HG03108 (cell line): ENCODE data around the gene OSBPL2.

Source experiments
- ATAC-seq: cut with Tn5 transposase; IDR thresholded peaks from one replicate; pipeline ENCODE4 v1.9.1; 2021; ENCODE audit warnings: moderate library complexity; ENCODE audit not compliant: unreplicated experiment

OSBPL2 gene

DNA sequence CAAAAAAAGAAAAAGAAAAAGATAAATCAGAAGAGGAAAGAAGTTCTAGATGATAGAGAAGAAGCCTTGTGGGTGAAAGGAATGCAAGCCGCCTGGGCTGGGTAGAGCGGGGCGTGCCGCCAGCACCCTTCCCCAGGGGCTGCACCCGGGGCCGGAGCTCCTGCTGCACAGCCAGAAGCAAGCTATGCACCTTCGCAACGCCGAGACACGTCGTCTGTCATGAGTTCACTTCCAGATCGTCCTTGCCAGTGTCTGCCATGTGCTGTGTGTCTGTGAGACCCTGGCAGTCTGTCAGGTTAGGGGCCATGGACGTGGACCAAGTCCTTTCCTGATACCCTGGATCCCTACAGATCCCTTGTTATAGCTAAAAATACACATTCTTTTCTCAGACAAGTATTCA is 38.9 kb downstream of the OSBPL2 start:
- no peak for ATAC-seq

DNA sequence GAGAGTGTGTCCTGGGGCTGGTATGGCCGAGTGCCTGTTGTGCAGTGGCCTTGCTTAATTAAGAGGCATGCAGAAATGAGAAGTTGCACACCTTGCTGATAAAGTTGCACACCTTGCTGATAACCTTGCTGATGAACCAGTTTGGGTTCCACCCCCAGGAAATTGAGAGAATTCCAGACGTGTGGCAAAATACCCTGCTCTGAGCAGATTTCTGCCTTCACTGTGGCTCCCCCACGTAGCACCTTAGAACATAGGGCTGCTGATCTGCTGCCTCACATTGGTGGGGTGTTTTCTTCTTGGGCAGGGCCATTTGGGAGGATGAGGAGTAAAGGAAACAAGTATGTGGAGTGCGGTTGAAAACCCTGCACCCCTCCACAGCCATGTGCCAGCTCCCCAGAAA is 42.0 kb downstream of the OSBPL2 start:
- ATAC-seq = no peak

DNA sequence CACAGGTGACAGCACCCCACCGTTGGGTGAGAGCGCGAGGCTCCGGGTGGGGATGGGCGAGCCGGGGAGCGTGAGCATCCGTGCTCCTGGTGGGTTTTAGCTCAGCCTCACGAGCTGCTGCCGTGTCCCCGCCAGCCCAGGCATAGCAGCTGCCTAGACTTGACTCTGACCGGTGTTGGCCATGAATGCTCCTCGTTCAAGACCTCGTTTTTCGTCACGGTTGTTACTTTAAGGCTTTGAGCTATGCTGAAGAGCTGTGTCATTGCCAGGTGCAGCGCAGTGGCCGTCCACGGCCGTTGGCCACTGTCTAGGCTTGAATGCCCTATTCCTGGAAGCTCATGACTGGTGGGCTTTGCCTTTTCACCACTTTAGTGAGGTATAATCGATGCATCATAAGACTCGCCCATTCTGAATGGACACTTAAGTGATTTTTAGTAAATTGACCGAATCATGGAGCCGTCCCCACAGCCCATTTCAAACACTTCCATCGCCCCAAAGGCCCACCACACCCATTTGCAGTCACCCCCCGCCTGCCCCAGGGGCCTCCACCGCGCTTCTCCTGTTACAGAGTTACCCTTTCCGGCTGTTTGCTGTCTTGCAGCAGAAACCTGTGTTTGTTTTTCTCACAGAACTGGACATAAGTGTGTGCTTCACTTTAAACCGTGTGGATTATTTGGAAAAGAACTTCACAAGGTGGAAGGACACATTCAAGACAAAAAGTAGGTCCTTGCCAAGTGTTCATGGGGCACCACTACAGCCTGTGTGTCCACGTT is 43.0 kb downstream of the OSBPL2 start:
- no peak for ATAC-seq

DNA sequence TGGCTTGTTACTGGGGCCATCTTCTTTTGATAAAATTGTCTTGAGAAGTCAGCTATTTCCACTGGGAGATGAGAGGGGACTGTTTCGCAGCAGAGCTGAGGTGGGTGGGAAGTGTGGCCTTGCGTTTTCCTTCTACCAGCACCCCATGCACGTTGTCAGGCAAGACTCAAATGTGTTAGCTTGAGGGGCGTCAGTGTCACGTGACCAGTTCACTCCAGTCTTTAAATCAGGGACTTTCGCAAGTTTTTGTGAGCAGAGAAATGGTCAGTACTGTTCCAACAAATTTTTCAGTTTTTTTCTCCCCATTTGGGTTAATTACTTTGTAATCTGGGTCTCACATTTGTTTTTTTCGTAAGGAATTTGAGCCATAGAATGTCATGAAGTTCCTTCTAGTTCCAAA is 43.8 kb downstream of the OSBPL2 start:
- no peak for ATAC-seq

DNA sequence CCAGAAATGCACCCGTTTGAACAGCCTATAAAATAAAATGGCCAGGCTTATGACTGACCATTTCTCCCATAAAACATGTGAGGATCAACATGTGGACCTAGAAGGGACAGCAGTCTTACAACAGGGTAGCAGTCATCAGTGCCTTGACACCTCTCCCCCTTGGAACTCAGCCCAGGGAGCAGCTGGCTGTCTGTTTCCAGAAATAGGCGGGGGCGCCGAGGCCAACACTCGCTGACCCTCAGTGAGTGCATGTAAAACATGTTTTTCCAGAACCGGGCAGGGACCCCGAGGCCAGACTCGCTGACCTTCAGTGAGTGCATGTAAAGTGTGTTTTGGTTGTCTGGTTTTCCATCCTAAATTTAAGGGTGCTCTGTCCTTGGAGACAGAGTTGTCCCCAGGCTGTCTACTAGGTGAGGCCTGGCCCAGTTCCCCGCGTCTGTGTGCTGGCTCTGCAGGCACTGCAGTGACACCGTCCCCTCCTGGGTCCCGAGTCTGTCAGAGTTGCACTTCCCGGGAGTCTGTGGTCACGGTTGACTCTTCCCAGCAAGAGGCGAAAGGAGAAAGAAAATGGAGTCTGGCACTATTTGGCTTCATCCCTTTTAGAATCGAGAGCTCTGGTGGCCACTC is 44.7 kb downstream of the OSBPL2 start:
- no peak for ATAC-seq

DNA sequence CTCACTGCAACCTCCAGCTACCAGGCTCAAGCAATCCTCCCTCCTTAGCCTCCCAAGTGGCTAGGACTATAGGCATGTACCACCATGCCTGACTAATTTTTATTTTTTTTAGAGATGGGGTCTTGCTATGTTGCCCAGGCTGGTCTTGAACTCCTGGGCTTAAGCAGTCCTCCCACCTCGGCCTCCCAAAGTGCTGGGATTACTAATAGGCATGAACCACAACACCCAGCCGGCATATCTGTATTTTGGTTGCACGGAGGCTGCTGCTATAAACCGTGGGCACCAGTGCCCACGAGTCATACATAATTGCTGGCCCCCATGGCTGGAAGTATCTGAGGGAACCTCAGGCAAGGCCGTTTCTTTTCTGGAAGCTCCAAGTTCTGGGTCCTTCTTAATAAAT is 46.1 kb downstream of the OSBPL2 start:
- no peak for ATAC-seq

DNA sequence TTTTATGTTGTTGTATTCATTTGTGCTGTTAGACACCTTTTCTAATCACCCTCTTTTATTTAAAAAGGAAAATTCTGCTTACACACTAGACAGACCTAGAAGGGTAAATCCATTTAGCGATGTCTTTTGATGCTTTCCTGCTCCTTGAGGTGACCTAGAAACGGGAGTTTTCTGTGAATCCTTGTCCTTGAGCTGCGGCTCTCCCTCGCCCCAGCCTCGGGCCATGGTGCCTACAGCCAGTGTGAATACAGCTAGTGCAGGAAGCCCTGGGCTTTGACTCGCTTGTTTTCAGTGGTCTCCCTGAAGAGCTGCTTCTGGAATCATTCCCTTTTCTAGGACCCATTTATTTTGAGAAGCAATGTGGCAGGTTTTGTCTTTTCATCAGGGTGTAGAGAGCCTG is 46.8 kb downstream of the OSBPL2 start:
- no peak for ATAC-seq

DNA sequence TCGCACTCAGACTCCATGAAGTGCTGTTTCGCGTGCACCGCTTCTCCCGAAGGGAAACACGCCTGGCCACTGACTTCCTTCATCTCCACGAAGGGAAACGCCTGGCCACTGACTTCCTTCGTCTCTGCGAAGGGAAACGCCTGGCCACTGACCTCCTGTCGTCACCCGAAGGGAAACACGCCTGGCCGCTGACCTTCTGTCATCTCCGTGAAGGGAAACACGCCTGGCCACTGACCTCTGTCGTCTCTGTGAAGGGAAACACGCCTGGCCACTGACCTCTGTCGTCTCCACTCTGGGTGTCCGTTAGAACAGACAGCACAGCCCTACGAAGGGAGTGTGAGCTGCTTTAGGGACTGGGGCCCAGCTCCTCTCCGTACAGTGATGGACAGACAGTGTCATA is 47.4 kb downstream of the OSBPL2 start:
- no peak for ATAC-seq

DNA sequence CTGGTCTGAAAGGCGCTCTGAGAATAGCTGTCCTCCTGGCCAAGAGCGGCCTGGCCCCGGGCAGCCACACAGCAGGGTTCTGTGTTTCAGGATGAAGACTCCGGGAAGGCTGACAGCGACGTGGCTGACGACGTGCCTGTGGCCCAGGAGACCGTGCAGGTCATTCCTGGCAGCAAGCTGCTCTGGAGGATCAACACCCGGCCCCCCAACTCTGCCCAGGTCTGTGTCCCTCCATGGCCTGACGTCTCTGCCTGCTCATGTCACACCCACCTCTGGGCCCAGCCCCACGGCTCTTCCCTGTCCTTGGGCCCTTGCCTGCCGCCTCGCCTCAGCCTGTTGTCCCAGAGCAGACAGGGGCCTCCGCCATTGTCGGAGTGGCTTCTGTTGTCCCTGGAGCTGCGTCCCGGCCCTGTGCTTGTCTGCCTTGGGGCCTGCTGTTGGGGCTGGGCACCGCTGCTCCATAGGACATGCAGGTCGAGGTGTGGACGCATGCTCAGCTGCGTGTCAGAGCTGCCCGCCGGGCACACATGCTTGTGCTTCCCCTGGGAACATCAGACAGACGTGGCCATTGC is 48.3 kb downstream of the OSBPL2 start:
- ATAC-seq = no peak

DNA sequence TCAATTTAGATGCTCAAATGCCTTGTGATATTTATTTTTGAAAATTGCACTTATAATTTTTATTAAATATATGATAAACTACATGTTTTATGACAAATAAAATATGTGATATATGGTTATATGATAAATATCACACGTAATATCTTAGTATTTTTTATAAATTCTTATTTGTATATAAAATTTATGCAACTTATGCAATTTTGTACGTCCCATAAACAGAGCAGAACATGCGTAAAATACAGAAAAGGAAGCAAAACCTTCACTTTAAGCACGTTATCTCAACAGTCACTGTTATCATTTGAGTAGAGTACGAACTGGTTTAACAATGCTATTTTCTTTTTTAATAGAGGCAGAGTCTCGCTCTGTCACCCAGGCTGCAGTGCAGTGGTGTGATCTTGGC is 48.8 kb downstream of the OSBPL2 start:
- no peak for ATAC-seq

DNA sequence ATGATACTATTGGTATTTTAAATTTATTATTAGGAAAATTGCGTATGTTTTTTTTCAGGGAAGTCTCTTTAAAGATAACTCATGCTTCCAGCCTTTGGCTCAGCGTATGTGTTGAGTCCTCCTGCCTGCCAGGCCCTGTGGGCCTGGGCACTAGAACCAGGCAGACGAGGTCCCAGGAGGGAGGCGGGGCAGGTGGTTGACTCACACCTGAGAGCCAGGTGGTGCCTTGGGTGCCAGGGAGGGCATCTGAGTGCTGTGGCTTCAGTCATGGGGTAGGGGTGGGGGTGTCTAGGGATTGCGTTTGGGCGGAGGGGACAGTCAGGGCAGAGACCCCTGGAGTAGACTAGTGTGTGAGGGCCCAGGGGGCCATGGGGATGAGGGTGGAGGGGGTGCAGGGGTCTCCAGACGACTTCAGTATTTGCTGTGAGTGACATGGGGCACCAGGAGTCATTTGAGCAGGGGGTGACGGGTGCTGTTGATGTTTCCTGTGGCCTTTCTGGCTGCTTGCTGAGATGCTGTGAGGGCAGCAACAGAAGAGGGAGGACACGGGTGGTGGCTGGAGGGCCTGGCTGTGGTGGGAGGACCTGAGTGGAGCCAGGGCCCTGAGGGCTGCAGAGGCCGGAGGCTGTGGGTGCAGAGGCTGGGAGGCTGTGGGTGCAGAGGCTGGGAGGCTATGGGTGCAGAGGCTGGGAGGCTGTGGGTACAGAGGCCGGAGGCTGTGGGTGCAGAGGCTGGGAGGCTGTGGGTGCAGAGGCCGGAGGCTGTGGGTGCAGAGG is 49.6 kb downstream of the OSBPL2 start:
- no peak for ATAC-seq

DNA sequence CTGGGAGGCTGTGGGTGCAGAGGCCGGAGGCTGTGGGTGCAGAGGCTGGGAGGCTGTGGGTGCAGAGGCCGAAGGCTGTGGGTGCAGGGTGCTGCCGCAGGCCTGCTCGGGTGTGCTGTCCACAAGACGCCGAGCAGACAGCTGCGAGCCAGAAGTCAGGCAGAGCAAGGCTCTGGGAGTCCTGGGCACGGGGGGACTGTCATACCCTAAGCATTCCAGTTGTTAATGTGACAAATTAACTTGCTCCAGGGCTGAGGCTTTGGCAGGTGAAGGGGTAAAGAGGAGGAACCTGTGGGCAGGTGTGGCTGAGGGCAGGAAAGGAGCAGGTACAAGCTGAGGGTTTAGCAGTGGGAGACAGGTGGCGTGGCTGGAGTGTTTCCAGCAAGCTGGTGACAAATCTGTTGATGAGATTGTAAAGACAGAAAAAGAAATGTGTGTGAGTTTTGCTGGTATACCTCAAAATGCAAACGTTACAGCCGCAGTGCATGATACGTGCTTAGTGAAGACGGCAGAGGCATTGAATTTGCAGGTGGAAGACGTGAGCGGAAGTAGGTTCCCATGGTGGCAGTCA is 50.3 kb downstream of the OSBPL2 start:
- ATAC-seq = no peak

DNA sequence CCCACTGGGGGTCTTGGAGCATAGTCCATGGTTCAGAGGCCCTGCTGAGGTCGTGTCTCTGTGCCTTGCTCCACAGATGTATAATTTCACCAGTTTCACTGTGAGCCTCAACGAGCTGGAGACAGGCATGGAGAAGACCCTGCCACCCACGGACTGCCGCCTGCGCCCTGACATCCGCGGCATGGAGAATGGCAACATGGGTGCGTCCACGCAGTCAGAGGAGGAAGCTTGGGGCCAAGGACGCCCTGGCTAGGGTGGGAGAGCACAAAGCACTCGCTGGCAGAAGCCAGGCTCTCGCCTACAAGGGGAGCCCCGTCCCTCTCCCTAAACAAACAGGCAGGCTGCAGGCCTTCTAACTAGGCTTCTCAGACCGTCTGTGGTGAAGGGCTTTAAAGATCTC is 50.8 kb downstream of the OSBPL2 start:
- no peak for ATAC-seq

DNA sequence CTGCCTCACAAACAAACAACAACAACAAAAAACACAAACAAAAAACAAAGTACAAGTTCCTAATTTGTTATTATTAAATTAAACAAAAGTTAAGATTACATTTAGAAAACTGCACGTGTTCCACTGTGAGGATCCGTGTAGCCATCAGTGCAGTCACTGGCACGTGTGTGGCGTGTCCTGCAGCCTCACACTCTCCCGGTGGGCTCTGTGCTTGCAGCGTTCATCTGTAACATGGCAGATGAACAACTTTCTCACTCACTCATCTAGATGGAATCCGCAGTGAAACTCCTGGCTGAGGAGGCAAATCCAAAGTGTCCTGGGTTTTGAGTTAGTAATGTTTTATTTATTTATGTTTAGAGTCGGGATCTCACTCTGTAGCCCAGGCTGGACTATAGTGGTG is 51.6 kb downstream of the OSBPL2 start:
- ATAC-seq = no peak

DNA sequence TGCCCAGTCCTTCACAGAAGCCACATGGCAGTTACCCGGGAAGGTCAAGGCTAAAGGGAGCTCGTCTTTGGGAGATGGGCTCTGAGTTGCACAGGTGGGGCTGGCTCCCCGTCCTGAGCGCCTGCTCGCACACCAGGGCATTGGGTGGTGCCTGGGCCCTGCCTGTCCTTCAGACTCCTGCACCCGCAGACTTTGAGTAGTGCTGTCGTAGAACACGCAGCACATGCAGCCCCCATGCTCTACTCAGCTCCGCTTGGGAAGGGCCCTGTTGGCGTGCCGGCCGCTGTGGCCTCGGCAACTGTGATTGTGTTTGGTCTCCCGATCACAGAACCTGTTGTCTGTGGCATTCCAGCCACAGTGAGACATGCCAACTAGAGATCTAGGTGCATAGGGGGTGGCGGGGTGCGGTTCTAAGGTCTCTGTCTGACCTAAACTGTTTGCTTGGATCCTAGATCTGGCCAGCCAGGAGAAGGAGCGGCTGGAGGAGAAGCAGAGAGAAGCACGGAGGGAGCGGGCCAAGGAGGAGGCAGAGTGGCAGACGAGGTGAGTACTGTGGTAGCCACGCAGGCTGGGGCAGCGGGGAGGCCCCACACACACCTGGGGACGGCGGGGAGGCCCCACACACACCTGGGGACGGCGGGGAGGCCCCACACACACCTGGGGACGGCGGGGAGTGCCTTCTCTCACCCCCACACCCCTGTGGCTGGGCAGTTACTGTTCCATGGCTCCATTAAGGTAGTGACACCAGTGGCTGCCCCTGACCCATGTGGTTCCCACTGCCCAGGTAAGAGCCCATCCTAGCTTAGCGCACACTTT is 53.1 kb downstream of the OSBPL2 start:
- no peak for ATAC-seq

DNA sequence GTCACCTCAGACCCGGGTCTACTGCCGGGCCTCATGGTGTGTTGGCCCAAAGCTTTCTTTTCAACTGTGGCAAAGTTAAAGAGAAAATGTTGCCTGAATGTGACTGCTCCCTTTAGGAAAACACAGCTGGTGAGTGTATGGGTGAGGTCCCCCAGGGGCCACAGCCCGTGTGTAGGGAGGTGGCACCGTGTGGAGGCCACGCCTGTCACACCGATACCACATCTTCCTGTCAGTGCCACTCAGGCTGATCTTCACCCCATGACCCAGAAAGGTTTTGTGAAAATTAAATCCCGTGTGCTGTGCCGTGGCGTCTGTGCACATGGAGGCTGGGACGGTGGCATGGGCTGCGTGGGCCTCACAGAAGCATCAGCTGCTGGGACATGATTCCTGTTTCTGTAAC is 53.8 kb downstream of the OSBPL2 start:
- ATAC-seq = no peak

DNA sequence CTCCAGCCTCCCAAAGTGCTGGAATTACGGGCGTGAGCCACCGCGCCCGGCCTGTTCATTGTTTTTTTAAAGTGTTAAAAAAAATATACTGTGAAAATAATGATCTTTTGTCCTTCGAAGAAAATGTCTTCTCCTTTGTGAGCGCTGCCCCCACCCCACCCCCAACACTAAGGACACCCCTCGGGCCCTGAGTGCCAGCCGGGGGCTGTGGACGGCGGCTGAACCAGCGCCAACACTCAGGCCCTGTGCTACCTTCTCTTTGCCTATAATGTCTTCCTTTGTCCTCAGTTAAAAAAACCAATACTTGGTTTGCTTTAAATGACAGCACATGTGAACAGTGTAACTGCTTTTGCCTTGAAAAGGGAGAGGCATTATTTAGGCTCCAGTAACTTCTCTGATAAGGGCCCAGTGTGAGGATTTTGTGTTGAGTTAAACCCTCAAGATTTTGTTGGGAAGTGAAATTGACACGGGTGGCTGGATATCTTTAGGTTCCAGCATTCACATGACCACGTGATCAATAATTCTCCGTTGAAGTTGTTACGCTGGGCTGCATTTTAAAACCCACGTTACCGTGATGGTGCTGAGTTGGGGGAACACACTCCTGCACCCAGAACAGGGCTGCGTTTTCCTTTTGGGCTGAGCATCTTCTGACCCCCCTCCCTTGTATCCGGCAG is 54.9 kb downstream of the OSBPL2 start:
- no peak for ATAC-seq

DNA sequence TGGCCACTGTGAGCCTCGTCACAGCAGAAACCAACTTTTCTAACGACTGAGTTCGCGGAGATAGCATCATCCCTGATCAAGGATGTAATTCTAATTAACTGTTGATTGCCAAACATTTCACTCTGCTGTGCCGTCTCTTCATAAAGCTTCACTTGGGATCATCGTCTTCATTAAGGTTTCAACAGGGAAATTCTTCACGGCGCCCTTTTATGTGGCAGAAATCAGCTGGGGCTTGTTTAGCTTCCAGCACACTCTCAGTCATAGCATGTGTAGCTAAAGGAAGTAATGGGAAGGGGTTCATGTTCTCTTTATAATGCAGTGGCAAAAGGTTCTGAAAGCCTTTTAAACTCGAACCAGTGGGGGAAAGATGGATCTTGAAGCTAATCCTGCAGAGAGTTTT is 55.6 kb downstream of the OSBPL2 start:
- ATAC-seq = no peak

DNA sequence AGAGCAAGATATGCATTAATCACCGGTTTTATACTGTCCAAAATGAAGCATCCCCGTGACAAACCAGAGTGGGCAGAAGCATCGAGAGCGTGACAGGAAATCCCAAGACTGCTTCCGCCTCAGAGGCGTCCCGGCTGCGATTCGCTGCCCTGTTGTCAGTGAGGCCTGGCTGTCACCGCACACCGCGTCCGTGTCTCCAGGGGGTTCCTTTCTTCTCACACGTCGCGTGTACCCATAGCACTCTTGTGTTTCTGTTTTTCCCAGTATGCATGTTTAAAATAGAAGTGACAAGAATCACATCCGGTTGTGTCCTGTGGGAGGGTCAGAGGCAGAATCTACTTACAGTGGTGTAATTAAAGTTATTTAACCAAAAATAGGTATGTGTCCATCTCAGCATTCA is 56.2 kb downstream of the OSBPL2 start:
- ATAC-seq = no peak
